ENCODE measurements around the gene NKIRAS1.

The NKIRAS1 gene

GRCh38 chr3:23926736-23927135 is 9.9 kb upstream of the NKIRAS1 start:
- H3K4ac ChIP-seq (ENCODE audit: low read depth, low read length) = no peak overlapping the region
- no peak overlapping the region for H2BK5ac ChIP-seq (ENCODE audit: low read length)
- no peak overlapping the region for H4K5ac ChIP-seq (ENCODE audit: low read length)

GRCh38 chr3:23926246-23926645 is 9.5 kb upstream of the NKIRAS1 start:
- Histone ChIP-seq H3K79me2 (ENCODE audit: control insufficient read depth, insufficient read depth, low read length) (no peaks in the 10 kb centered on the region), H3K18ac (ENCODE audit: low read length) (no peak overlapping the region), H4K8ac (ENCODE audit: low read depth, low read length) (no peak overlapping the region), H3K4ac (ENCODE audit: low read depth, low read length) (no peak overlapping the region), H2BK5ac (ENCODE audit: low read length) (no peak overlapping the region), H3K27ac (ENCODE audit: low read depth, low read length) (no peak overlapping the region), H3K56ac (ENCODE audit: low read length) (no peak overlapping the region), H2BK15ac (replicated peaks; ENCODE audit: low read depth) (no peak overlapping the region), H3K4me3 (ENCODE audit: low read length) (no peak overlapping the region), H4K5ac (ENCODE audit: low read length) (no peak overlapping the region), H3K36me3 (ENCODE audit: control insufficient read depth, insufficient read depth, low read length) (no peaks in the 10 kb centered on the region), H3K27me3 (ENCODE audit: insufficient read depth, low read length, poor library complexity) (no peaks in the 10 kb centered on the region), H3K4me1 (ENCODE audit: control insufficient read depth, low read depth, low read length) (no peaks in the 10 kb centered on the region), H3K9ac (ENCODE audit: low read length) (no peak overlapping the region), H3K23ac (ENCODE audit: low read length) (no peak overlapping the region), H3K79me1 (ENCODE audit: low read length) (no peaks in the 10 kb centered on the region), H2BK120ac (ENCODE audit: low read depth, low read length) (no peak overlapping the region), H2AK5ac (ENCODE audit: low read length) (no peak overlapping the region), H3K4me2 (ENCODE audit: low read length) (no peak overlapping the region)
- DNase-seq = no peak
- no CpG with 5 or more reads among the region's 7 CpGs for WGBS (ENCODE audit: extremely low coverage, insufficient coverage, low lambda C conversion rate)

More at GRCh38 chr3:23926736-23927135, 9.9 kb upstream of the NKIRAS1 start:
- no peak overlapping the region for H2AK5ac ChIP-seq (ENCODE audit: low read length)
- H3K9ac ChIP-seq (ENCODE audit: low read length) = no peak overlapping the region
- DNase-seq = peak; percentile 36
- WGBS (ENCODE audit: extremely low coverage, insufficient coverage, low lambda C conversion rate) = no CpG with 5 or more reads among the region's 3 CpGs
- no peaks in the 10 kb centered on the region for H3K4me1 ChIP-seq (ENCODE audit: control insufficient read depth, low read depth, low read length)
- H3K27ac ChIP-seq (ENCODE audit: low read depth, low read length) = no peak overlapping the region
- H4K8ac ChIP-seq (ENCODE audit: low read depth, low read length) = no peak overlapping the region
- no peak overlapping the region for H3K18ac ChIP-seq (ENCODE audit: low read length)
- no peak overlapping the region for H3K23ac ChIP-seq (ENCODE audit: low read length)
- H3K79me2 ChIP-seq (ENCODE audit: control insufficient read depth, insufficient read depth, low read length) = no peaks in the 10 kb centered on the region
- no peaks in the 10 kb centered on the region for H3K27me3 ChIP-seq (ENCODE audit: insufficient read depth, low read length, poor library complexity)
- H2BK15ac ChIP-seq (replicated peaks; ENCODE audit: low read depth) = no peak overlapping the region
- H3K4me2 ChIP-seq (ENCODE audit: low read length) = no peak overlapping the region
- H3K4me3 ChIP-seq (ENCODE audit: low read length) = no peak overlapping the region
- no peaks in the 10 kb centered on the region for H3K79me1 ChIP-seq (ENCODE audit: low read length)
- no peak overlapping the region for H2BK120ac ChIP-seq (ENCODE audit: low read depth, low read length)
- no peaks in the 10 kb centered on the region for H3K36me3 ChIP-seq (ENCODE audit: control insufficient read depth, insufficient read depth, low read length)
- no peak overlapping the region for H3K56ac ChIP-seq (ENCODE audit: low read length)

GRCh38 chr3:23923786-23924185 is 7.0 kb upstream of the NKIRAS1 start:
- Histone ChIP-seq H3K79me1 (ENCODE audit: low read length) (peaks cover 3% of the 10 kb centered on the region), H3K23ac (ENCODE audit: low read length) (no peak overlapping the region), H4K5ac (ENCODE audit: low read length) (no peak overlapping the region), H3K56ac (ENCODE audit: low read length) (no peak overlapping the region), H3K27ac (ENCODE audit: low read depth, low read length) (no peak overlapping the region), H2AK5ac (ENCODE audit: low read length) (no peak overlapping the region), H3K4ac (ENCODE audit: low read depth, low read length) (no peak overlapping the region), H3K36me3 (ENCODE audit: control insufficient read depth, insufficient read depth, low read length) (peaks cover 4% of the 10 kb centered on the region), H3K79me2 (ENCODE audit: control insufficient read depth, insufficient read depth, low read length) (peaks cover 8% of the 10 kb centered on the region), H2BK15ac (replicated peaks; ENCODE audit: low read depth) (no peak overlapping the region), H3K4me3 (ENCODE audit: low read length) (no peak overlapping the region), H3K18ac (ENCODE audit: low read length) (no peak overlapping the region), H4K8ac (ENCODE audit: low read depth, low read length) (no peak overlapping the region), H3K4me2 (ENCODE audit: low read length) (no peak overlapping the region), H3K9ac (ENCODE audit: low read length) (no peak overlapping the region), H3K27me3 (ENCODE audit: insufficient read depth, low read length, poor library complexity) (no peaks in the 10 kb centered on the region), H3K4me1 (ENCODE audit: control insufficient read depth, low read depth, low read length) (no peaks in the 10 kb centered on the region), H2BK5ac (ENCODE audit: low read length) (no peak overlapping the region), H2BK120ac (ENCODE audit: low read depth, low read length) (no peak overlapping the region)
- no CpG with 5 or more reads among the region's 2 CpGs for WGBS (ENCODE audit: extremely low coverage, insufficient coverage, low lambda C conversion rate)
- no peak for DNase-seq

- no peak overlapping the region for H3K4me2 ChIP-seq (ENCODE audit: low read length)
- H2AK5ac ChIP-seq (ENCODE audit: low read length) = no peak overlapping the region
- H3K4me3 ChIP-seq (ENCODE audit: low read length) = no peak overlapping the region
- H3K18ac ChIP-seq (ENCODE audit: low read length) = no peak overlapping the region
- no CpG with 5 or more reads among the region's 3 CpGs for WGBS (ENCODE audit: extremely low coverage, insufficient coverage, low lambda C conversion rate)
- no peak overlapping the region for H2BK15ac ChIP-seq (replicated peaks; ENCODE audit: low read depth)
- no peak overlapping the region for H2BK120ac ChIP-seq (ENCODE audit: low read depth, low read length)
- DNase-seq = no peak
- H3K36me3 ChIP-seq (ENCODE audit: control insufficient read depth, insufficient read depth, low read length) = peaks cover 6% of the 10 kb centered on the region
- no peak overlapping the region for H3K56ac ChIP-seq (ENCODE audit: low read length)
- H3K4ac ChIP-seq (ENCODE audit: low read depth, low read length) = no peak overlapping the region
- no peak overlapping the region for H3K27ac ChIP-seq (ENCODE audit: low read depth, low read length)
- H3K9ac ChIP-seq (ENCODE audit: low read length) = no peak overlapping the region
- H4K8ac ChIP-seq (ENCODE audit: low read depth, low read length) = no peak overlapping the region
- H3K27me3 ChIP-seq (ENCODE audit: insufficient read depth, low read length, poor library complexity) = no peaks in the 10 kb centered on the region
- H3K79me1 ChIP-seq (ENCODE audit: low read length) = peaks cover 3% of the 10 kb centered on the region
- H4K5ac ChIP-seq (ENCODE audit: low read length) = no peak overlapping the region
- H3K4me1 ChIP-seq (ENCODE audit: control insufficient read depth, low read depth, low read length) = no peaks in the 10 kb centered on the region
- H2BK5ac ChIP-seq (ENCODE audit: low read length) = no peak overlapping the region
- H3K23ac ChIP-seq (ENCODE audit: low read length) = no peak overlapping the region
- peaks cover 26% of the 10 kb centered on the region for H3K79me2 ChIP-seq (ENCODE audit: control insufficient read depth, insufficient read depth, low read length)
Measured at GRCh38 chr3:23921052-23921511, 4.3 kb upstream of the NKIRAS1 start.

- no peak overlapping the region for H3K18ac ChIP-seq (ENCODE audit: low read length)
- DNase-seq = no peak
- no peak overlapping the region for H2BK5ac ChIP-seq (ENCODE audit: low read length)
- H3K56ac ChIP-seq (ENCODE audit: low read length) = no peak overlapping the region
- peaks cover 3% of the 10 kb centered on the region for H3K79me1 ChIP-seq (ENCODE audit: low read length)
- H2BK15ac ChIP-seq (replicated peaks; ENCODE audit: low read depth) = no peak overlapping the region
- no peak overlapping the region for H2BK120ac ChIP-seq (ENCODE audit: low read depth, low read length)
- H3K4ac ChIP-seq (ENCODE audit: low read depth, low read length) = no peak overlapping the region
- H3K4me2 ChIP-seq (ENCODE audit: low read length) = no peak overlapping the region
- peaks cover 2% of the 10 kb centered on the region for H3K4me1 ChIP-seq (ENCODE audit: control insufficient read depth, low read depth, low read length)
- H3K36me3 ChIP-seq (ENCODE audit: control insufficient read depth, insufficient read depth, low read length) = peaks cover 6% of the 10 kb centered on the region
- no peak overlapping the region for H3K4me3 ChIP-seq (ENCODE audit: low read length)
- H3K27me3 ChIP-seq (ENCODE audit: insufficient read depth, low read length, poor library complexity) = no peaks in the 10 kb centered on the region
- H3K9ac ChIP-seq (ENCODE audit: low read length) = peak overlapping the region; percentile 6
- no peak overlapping the region for H4K5ac ChIP-seq (ENCODE audit: low read length)
- H3K23ac ChIP-seq (ENCODE audit: low read length) = no peak overlapping the region
- no peak overlapping the region for H4K8ac ChIP-seq (ENCODE audit: low read depth, low read length)
- no peak overlapping the region for H3K27ac ChIP-seq (ENCODE audit: low read depth, low read length)
- no peak overlapping the region for H2AK5ac ChIP-seq (ENCODE audit: low read length)
- WGBS (ENCODE audit: extremely low coverage, insufficient coverage, low lambda C conversion rate) = no CpG with 5 or more reads among the region's 5 CpGs
- peaks cover 26% of the 10 kb centered on the region for H3K79me2 ChIP-seq (ENCODE audit: control insufficient read depth, insufficient read depth, low read length)
Measured at GRCh38 chr3:23920151-23920655, 3.4 kb upstream of the NKIRAS1 start.

GRCh38 chr3:23919628-23920027 is 2.8 kb upstream of the NKIRAS1 start:
- H3K4me3 ChIP-seq (ENCODE audit: low read length) = no peak overlapping the region
- no peak overlapping the region for H3K9ac ChIP-seq (ENCODE audit: low read length)
- no peak overlapping the region for H3K18ac ChIP-seq (ENCODE audit: low read length)
- no peak overlapping the region for H4K5ac ChIP-seq (ENCODE audit: low read length)
- H3K36me3 ChIP-seq (ENCODE audit: control insufficient read depth, insufficient read depth, low read length) = peaks cover 6% of the 10 kb centered on the region
- H3K4ac ChIP-seq (ENCODE audit: low read depth, low read length) = no peak overlapping the region
- no peak overlapping the region for H3K27ac ChIP-seq (ENCODE audit: low read depth, low read length)
- H2AK5ac ChIP-seq (ENCODE audit: low read length) = no peak overlapping the region
- no peak overlapping the region for H3K4me2 ChIP-seq (ENCODE audit: low read length)
- no peaks in the 10 kb centered on the region for H3K27me3 ChIP-seq (ENCODE audit: insufficient read depth, low read length, poor library complexity)
- no peak overlapping the region for H3K56ac ChIP-seq (ENCODE audit: low read length)
- peaks cover 6% of the 10 kb centered on the region for H3K79me1 ChIP-seq (ENCODE audit: low read length)
- H3K79me2 ChIP-seq (ENCODE audit: control insufficient read depth, insufficient read depth, low read length) = peaks cover 26% of the 10 kb centered on the region
- no peak overlapping the region for H2BK120ac ChIP-seq (ENCODE audit: low read depth, low read length)
- H2BK5ac ChIP-seq (ENCODE audit: low read length) = no peak overlapping the region
- H4K8ac ChIP-seq (ENCODE audit: low read depth, low read length) = no peak overlapping the region
- H3K4me1 ChIP-seq (ENCODE audit: control insufficient read depth, low read depth, low read length) = peaks cover 2% of the 10 kb centered on the region
- DNase-seq = no peak
- H3K23ac ChIP-seq (ENCODE audit: low read length) = no peak overlapping the region
- no CpG with 5 or more reads among the region's 2 CpGs for WGBS (ENCODE audit: extremely low coverage, insufficient coverage, low lambda C conversion rate)
- H2BK15ac ChIP-seq (replicated peaks; ENCODE audit: low read depth) = no peak overlapping the region

Measured in mesendoderm (in vitro differentiated cells).